DOHH2 (cell line): Measurements from ENCODE around the gene RAPH1.

Experiments
- H3F3A ChIP-seq: fragments of 200-600 bp; sonication (generic), shearing (Covaris generic); 2 replicates; pipeline ENCODE4 v1.6.0; 2016; ENCODE audit warnings: antibody characterized with exemption, mild to moderate bottlenecking; ENCODE audit not compliant: control insufficient read depth, insufficient read depth
- H3K27ac ChIP-seq: fragments of 200-600 bp; sonication (generic); 2 replicates; pipeline ENCODE4 v1.5.1; 2014; ENCODE audit warnings: low read depth, mild to moderate bottlenecking, low read length, moderate library complexity
- H3K27me3 ChIP-seq: fragments of 200-600 bp; sonication (generic); 2 replicates; pipeline ENCODE4 v1.6.1; 2014; ENCODE audit warnings: mild to moderate bottlenecking, low read length, mixed read lengths; ENCODE audit not compliant: control insufficient read depth
- H3K36me3 ChIP-seq: fragments of 200-600 bp; sonication (generic); 2 replicates; pipeline ENCODE4 v1.6.1; 2014; ENCODE audit warnings: mild to moderate bottlenecking, low read length, moderate library complexity, mixed read lengths; ENCODE audit not compliant: control insufficient read depth
- H3K4me1 ChIP-seq: fragments of 200-600 bp; sonication (generic); 2 replicates; pipeline ENCODE4 v1.6.1; 2014; ENCODE audit warnings: mild to moderate bottlenecking, low read length, mixed read lengths; ENCODE audit not compliant: control insufficient read depth
- H3K4me2 ChIP-seq: fragments of 200-600 bp; sonication (generic); 2 replicates; pipeline ENCODE4 v1.6.0; 2014; ENCODE audit warnings: mild to moderate bottlenecking, low read length, moderate library complexity
- H3K4me3 ChIP-seq: fragments of 200-600 bp; sonication (generic); 2 replicates; pipeline ENCODE4 v1.5.1; 2014; ENCODE audit warnings: mild to moderate bottlenecking, low read length, mixed read lengths
- H3K79me2 ChIP-seq: fragments of 200-600 bp; sonication (generic); 2 replicates; pipeline ENCODE4 v1.6.1; 2014; ENCODE audit warnings: mild to moderate bottlenecking, low read length, mixed read lengths; ENCODE audit not compliant: control insufficient read depth
- H3K9me2 ChIP-seq: fragments of 200-600 bp; sonication (generic); replicated peaks from 2 replicates; pipeline ENCODE4 v1.6.1; 2014; ENCODE audit warnings: mild to moderate bottlenecking, low read length, mixed read lengths; ENCODE audit not compliant: control insufficient read depth
- H3K9me3 ChIP-seq: fragments of 200-600 bp; sonication (generic); 2 replicates; pipeline ENCODE4 v1.6.1; 2014; ENCODE audit warnings: antibody characterized with exemption, low read length, mixed read lengths; ENCODE audit not compliant: control insufficient read depth, insufficient read depth
- H4K20me1 ChIP-seq: fragments of 200-600 bp; sonication (generic); 2 replicates; pipeline ENCODE4 v1.6.0; 2014; ENCODE audit warnings: low read depth, mild to moderate bottlenecking, antibody characterized with exemption, low read length, moderate library complexity; ENCODE audit not compliant: control insufficient read depth, insufficient read depth
- CTCF ChIP-seq: fragments of 200-600 bp; sonication (generic); IDR thresholded peaks from one replicate; pipeline ENCODE4 v1.5.1; 2014; ENCODE audit warnings: antibody characterized with exemption, mild to moderate bottlenecking, low read depth, low read length; ENCODE audit not compliant: poor library complexity, severe bottlenecking
- EZH2phosphoT487 ChIP-seq: fragments of 200-600 bp; sonication (generic); IDR thresholded peaks from 2 replicates; pipeline ENCODE4 v1.6.1; 2017; ENCODE audit warnings: borderline replicate concordance, mild to moderate bottlenecking, antibody characterized with exemption, low read length, moderate library complexity, mixed read lengths

Gene RAPH1

DNA sequence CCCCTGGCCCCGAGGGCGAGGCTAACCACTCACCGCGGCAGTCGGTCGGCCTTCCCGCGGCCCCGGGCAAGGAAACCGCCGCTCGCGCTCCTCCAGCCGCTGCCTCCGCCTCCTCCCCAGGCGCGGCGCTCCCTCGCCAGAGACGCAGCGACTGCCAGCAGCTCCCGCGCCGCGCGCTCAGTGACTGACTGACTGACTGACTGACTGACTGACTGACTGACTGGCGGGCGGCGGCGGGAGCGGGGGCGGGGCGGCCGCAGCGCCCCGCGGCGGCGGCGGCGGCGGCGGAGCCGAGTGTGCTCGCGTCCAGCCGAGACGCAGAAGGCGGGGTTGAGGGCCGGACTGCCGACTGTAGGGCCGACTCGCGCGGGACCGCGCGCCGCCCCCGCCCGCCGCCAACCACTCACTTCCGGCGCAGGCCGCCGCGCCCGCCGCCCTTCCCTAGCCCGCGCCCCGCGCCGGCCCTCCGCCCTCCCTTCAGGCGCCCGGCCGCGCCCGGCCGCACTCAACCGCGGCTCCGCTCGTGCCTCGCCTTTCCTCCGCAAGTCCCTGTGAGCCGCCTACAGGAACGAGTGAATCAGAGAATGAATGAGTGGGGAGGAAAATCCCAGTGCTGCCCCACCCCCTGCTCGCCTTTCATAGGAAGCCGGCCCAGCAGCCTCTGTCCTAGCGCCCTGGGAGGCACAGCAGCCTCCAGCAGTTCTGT lies at the start of gene RAPH1:
Gene RAPH1, minus strand, starts transcription at position 224 of the 706 bp plus-strand sequence. CDS start 39,948 bp downstream, outside the sequence.
- no peak within 1 kb of the TSS for H3K27ac ChIP-seq
- TF ChIP-seq CTCF = no peak
- no peak for TF ChIP-seq EZH2phosphoT487
- H3K36me3 ChIP-seq = no peaks in the 10 kb centered on the region
- peaks cover 61% of the 10 kb centered on the region for H3K27me3 ChIP-seq
- H3K9me3 ChIP-seq = peaks cover 3% of the 10 kb centered on the region; the same call in 1 of the 2 replicates
- H3K4me3 ChIP-seq = peak within 1 kb of the TSS; percentile 73
- no peaks in the 10 kb centered on the region for H3K9me2 ChIP-seq
- no peaks in the 10 kb centered on the region for H4K20me1 ChIP-seq
- H3F3A ChIP-seq = no peaks in the 10 kb centered on the region
- H3K4me2 ChIP-seq = peak within 1 kb of the TSS; percentile 83
- H3K4me1 ChIP-seq = peaks cover 8% of the 10 kb centered on the region
- no peaks in the 10 kb centered on the region for H3K79me2 ChIP-seq

GRCh38 chr2:203584784-203585183 lies 49.7 kb upstream of the RAPH1 start:
- Histone ChIP-seq H3K4me3 (no peak overlapping the region), H3K36me3 (no peaks in the 10 kb centered on the region), H3K27ac (no peak overlapping the region), H3K4me2 (peak overlapping the region; percentile 73; the same call in 1 of the 2 replicates), H3F3A (no peaks in the 10 kb centered on the region), H3K79me2 (no peaks in the 10 kb centered on the region), H3K9me3 (no peaks in the 10 kb centered on the region), H3K27me3 (peaks cover 6% of the 10 kb centered on the region), H4K20me1 (no peaks in the 10 kb centered on the region), H3K4me1 (peaks cover 39% of the 10 kb centered on the region), H3K9me2 (no peaks in the 10 kb centered on the region)
- TF ChIP-seq CTCF = no peak
- no peak for TF ChIP-seq EZH2phosphoT487

DNA sequence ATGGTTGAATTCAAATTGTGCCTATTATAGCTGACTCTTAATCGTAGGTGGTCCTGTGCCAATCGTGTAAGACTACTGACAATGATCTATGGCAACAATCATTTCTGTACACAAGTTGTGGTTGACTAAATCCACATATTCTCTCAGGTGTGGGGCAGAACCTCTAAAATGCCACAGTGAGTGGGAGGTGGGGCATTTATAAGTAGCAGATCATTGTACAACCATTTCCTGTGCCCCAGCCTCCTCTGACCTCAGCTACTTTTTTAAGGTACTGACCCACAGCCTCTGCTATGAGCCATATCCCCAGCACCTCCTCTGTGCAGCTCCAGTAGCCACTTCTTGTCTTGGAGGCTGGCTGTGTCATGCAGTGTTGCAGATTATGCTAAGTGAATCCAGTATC lies 48.6 kb upstream of the RAPH1 start:
- no peaks in the 10 kb centered on the region for H3K9me2 ChIP-seq
- TF ChIP-seq CTCF (no peak), EZH2phosphoT487 (no peak)
- no peaks in the 10 kb centered on the region for H3K79me2 ChIP-seq
- H3K4me1 ChIP-seq = peaks cover 42% of the 10 kb centered on the region
- peaks cover 12% of the 10 kb centered on the region for H3K27me3 ChIP-seq
- peak overlapping the region; percentile 73 for H3K4me2 ChIP-seq
- H4K20me1 ChIP-seq = no peaks in the 10 kb centered on the region
- no peaks in the 10 kb centered on the region for H3K36me3 ChIP-seq
- peak overlapping the region; percentile 53 for H3K4me3 ChIP-seq
- no peaks in the 10 kb centered on the region for H3K9me3 ChIP-seq
- H3F3A ChIP-seq = no peaks in the 10 kb centered on the region
- H3K27ac ChIP-seq = peak overlapping the region; percentile 34
